GM12892 (cell line): ENCODE data around the gene COG8.

Source experiments
- POLR2A ChIP-seq: IDR thresholded peaks from 2 replicates; pipeline ENCODE4 v1.6.1; 2011; ENCODE audit warnings: low read depth, low read length, control low read depth
- POLR2AphosphoS5 ChIP-seq: IDR thresholded peaks from 2 replicates; pipeline ENCODE4 v1.6.1; 2011; ENCODE audit warnings: low read depth, low read length, control low read depth

DNA sequence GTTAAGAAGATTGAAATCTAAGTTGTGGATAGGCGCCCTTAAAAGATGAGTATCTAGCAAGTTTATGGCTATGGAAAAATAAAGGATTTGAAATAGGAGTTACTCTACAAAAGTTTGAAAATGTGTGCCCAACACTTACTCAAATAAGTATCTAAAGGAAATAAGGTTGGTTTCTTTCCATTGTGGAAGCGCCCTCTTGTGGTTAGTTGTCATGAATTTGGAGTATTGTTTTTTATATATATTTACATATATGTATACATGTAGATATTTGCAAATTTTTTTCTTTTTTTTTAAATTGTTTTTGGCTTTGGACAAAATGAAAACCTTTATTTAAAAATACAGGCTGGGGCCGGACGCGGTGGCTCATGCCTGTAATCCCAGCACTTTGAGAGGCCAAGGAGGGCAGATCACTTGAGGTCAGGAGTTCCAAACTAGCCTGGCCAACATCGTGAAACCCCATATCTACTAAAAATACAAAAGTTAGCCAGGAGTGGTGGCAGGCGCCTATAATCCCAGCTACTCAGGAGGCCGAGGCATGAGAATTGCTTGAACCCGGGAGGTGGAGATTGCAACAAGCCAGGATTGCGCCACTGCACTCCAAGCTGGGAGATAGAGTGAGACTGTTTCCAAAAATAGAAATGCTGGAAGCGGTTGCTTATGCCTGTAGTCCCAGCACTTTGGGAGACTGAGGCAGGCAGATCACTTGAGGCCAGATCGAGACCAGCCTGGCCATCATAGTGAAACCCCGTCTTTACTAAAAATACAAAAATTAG is 52.2 kb downstream of the COG8 start:
- no peak for TF ChIP-seq POLR2AphosphoS5
- no peak for TF ChIP-seq POLR2A
